Fibroblast of villous mesenchyme (primary cell): ENCODE results near the gene AP2A2. TPM values are rescaled to one million over a fixed set of nuclear protein-coding genes. Genes with fewer than 3 reads are reported as not detected.

Experiments
- DNase-seq: peaks from one replicate; pipeline ENCODE4 v3.0.0-alpha.2; 2010; ENCODE audit warnings: low read depth
- H3K4me3 ChIP-seq: 2 replicates; pipeline ENCODE4 v1.5.1; 2011; ENCODE audit warnings: low read depth, mild to moderate bottlenecking, low read length
- total RNA-seq: library from RNA; depleted of rRNA; stranded (reverse); fragments of >200 nt; gene quantifications from 2 replicates; pipeline ENCODE4 v1.2.3, GENCODE V29; 2012
- TF ChIP-seq, protein P1 (sequence below): IDR thresholded peaks from 2 replicates; pipeline ENCODE4 v1.5.1; 2012; ENCODE audit warnings: low read depth, mild to moderate bottlenecking, low read length; ENCODE audit not compliant: insufficient read depth

AP2A2 gene
- 45.7 and 53.5 TPM in 2 replicates for total RNA-seq

DNA sequence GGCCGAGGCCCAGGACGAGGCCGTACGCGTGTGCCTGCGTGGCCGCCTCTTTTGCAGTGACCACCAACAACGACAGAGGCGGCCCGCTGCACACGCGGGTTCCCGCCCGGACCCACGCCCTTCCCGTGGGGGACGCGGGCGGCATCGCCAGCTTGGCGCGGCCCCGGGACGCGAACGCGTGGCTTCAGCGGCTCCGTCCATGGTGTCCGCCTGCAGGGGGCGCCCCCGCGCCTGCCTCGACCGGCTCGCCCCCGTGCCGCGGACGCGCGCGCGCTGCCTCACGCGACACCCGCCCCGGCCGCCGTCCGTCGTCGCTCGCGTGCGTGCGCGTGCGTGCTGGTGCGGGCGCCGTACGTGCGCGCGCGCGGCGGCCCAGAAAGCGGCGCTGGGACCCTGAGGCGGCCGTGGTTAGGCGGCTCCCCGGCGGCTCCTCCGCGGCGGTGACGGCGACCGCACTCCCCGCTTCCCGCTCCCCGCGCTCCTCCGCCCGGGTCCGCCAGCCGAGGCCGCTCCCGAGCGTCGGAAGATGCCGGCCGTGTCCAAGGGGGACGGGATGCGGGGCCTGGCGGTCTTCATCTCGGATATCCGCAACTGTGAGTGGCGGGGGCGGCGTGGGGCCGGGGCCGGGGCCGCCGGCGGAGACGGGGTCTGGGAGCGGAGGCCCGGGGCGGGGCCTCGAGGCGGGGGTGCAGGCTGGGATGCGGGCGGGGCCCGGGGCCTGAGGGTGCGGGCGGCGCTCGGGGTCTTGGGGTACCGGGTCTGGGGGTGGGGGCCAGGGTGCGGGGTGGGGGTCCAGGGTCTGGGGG is at the start of gene AP2A2:
TSS of gene AP2A2 (plus strand) at position 375 of the 806 bp plus-strand sequence. CDS start at position 527, 152 bp downstream.
- H3K4me3 ChIP-seq = peak within 1 kb of the TSS; percentile 76
- TF ChIP-seq, protein P1, sequence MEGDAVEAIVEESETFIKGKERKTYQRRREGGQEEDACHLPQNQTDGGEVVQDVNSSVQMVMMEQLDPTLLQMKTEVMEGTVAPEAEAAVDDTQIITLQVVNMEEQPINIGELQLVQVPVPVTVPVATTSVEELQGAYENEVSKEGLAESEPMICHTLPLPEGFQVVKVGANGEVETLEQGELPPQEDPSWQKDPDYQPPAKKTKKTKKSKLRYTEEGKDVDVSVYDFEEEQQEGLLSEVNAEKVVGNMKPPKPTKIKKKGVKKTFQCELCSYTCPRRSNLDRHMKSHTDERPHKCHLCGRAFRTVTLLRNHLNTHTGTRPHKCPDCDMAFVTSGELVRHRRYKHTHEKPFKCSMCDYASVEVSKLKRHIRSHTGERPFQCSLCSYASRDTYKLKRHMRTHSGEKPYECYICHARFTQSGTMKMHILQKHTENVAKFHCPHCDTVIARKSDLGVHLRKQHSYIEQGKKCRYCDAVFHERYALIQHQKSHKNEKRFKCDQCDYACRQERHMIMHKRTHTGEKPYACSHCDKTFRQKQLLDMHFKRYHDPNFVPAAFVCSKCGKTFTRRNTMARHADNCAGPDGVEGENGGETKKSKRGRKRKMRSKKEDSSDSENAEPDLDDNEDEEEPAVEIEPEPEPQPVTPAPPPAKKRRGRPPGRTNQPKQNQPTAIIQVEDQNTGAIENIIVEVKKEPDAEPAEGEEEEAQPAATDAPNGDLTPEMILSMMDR = peak; percentile 51
- DNase-seq = peak; percentile 90

GRCh38 chr11:876545-876944 is 49.1 kb upstream of the AP2A2 start:
- TF ChIP-seq, protein P1 = no peak
- peak; percentile 4 for DNase-seq
- H3K4me3 ChIP-seq = no peak overlapping the region

DNA sequence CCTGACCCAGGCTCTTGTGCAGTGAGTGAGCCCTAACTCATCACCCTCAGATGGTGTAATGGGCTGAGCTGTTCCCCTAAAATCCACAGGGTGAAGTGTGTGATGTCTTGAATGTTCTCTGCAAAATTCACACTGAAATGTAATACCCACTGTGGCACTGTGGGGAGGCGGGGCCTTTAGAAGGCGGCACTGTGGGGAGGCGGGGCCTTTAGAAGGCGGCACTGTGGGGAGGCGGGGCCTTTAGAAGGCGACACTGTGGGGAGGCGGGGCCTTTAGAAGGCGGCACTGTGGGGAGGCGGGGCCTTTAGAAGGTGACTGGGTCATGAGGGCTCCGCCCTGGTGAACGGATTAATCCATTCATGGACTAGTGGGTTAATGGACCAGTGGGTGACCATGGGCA is 48.1 kb upstream of the AP2A2 start:
- TF ChIP-seq, protein P1 = no peak
- H3K4me3 ChIP-seq = no peak overlapping the region
- DNase-seq = no peak

- TF ChIP-seq, protein P1 = no peak
- no peak for DNase-seq
Observed at GRCh38 chr11:880447-880846, 45.2 kb upstream of the AP2A2 start.

GRCh38 chr11:882596-882995 is 43.1 kb upstream of the AP2A2 start:
- no peak for DNase-seq
- TF ChIP-seq, protein P1 = no peak

More at GRCh38 chr11:880447-880846, 45.2 kb upstream of the AP2A2 start:
- no peak overlapping the region for H3K4me3 ChIP-seq

GRCh38 chr11:883527-883926 is 42.1 kb upstream of the AP2A2 start:
- DNase-seq = no peak
- TF ChIP-seq, protein P1 = no peak
- no peak overlapping the region for H3K4me3 ChIP-seq

More at GRCh38 chr11:882596-882995, 43.1 kb upstream of the AP2A2 start:
- no peak overlapping the region for H3K4me3 ChIP-seq

DNA sequence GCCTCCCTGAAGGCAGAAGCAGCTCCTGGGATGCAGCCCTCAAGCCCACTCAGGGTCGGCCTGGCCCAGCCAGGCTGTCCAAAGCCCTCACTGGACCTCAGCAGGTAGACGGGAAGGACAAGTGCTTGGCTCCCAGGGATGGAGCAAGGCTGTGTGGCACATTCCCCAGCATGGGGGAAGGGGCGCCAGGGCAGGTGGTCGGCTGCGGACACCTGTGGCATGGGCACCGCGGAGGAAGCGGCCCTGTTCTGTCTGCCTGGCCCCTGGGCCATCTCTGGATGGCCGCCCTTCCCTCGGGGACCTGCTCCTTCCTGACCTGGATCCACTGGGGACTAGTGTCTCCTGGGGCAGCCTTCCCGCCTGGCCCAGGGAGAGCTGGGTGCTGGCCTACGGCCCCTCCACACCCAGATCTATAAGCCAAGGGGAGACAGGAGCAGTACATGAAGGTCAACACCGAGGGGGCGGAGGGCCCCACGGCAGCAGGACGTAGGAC is 41.0 kb upstream of the AP2A2 start:
- DNase-seq = no peak
- TF ChIP-seq, protein P1 = no peak
- no peak overlapping the region for H3K4me3 ChIP-seq
